Measurements from ENCODE around the gene RAMACL.
"Not testable (repeated sequence)": the region's sequence is repeated elsewhere in the genome, so short reads cannot be mapped to it uniquely, and the experiment has no call there.

The RAMACL gene

DNA sequence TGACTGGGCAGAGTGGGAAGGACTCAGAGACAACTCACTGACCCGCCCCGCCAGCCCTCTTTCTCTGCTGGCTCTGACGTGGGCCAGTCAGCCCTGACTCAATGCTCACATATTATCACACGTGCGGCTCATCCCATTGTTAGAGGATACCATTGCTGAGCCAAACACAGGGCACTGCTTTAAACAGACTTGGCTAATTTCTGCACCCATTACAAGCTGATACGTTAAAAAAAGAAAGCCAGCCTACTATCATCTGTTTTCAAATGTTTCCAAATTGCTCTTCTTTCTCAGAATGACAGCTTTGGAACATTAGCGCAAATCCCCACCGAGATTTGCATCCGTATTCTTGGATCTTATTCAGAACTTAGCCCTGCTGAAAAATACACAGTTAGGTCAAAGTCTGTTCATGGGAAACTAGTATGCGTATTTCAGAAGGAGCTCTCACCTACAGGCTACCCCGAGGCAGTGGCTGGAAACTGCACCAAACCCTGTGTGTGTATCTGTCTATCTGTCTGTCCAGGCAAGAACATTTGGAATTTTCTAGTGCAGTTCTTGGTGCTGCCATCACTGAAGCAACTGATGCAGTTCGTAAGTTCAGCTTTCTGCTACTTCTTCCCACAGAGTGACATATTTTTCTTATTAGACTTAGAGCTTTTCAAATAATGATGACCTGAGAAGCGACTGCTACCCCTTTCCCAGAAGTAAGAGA lies 32.8 kb downstream of the RAMACL start:
- DNase-seq = peak; percentile 64

DNA sequence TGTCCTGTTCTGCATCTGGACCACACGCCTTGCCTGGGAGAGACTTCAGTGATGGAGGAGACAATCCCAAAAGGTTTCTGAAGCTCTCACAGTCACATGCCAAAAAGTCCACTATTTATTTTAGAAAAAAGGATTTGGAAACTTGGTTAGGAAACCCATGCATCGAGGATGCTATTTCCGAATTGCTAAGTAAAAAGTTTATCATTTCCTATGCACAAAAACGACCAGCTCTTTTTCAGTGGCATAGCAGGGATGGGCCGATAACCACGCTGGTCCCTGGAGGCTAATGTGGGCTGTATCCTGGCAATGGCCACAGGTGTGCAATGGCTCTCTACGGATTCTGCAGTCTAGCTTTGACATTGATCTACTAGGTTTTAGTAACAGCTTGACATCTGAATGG lies 33.9 kb downstream of the RAMACL start:
- no peak for DNase-seq

DNA sequence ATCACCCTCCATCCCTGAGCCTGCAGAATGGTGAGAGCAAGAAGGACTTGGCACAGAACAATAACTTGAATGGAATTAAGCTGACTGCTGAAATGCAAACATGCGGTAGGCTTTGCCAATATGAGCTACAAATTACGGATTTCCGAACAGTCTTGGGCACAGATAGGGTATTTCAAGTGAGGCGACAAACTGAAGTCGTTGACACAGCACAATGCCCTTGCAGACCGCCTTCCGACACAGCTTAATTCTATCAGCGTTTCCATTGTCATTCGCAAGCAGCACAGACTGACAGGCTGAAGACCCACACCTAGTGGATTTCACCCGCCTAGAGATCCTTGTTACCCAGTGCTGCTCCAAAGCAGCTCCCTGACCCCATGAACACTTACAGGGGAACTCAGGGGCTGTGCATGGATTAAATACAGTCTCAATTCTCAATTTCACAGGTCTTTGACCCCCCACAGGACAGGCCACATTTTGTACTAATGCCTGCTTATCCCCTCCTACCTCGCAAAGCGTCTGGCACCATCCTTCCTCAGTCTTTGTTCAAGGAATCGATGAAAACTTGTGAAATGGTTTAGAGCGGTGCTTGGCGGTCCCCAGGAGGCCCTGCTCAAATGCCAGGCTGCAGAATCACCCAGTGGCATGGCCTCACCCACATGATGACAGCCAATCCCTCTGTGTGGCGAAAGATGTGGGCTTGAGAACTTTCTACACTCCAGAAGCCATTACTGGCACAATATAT lies 34.6 kb downstream of the RAMACL start:
- no peak for DNase-seq

DNA sequence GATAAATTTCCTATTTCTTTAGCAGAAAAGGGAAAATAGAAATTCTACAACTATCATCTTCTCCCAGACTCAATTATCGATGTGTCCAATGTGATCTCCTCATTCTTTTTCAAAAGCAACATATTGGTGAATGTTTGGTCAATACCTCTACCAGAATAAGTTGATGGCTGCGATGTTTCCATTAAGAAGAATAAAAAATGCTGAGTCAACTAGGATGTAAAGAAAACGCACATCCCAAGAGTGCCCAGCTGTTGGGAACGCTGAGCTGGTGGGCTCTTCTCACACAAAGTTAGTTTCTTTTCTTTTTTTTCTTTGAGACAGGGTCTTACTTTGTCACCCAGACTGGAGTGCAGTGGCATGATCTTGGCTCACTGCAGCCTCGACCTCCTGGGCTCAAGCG lies 39.8 kb downstream of the RAMACL start:
- DNase-seq = no peak

DNA sequence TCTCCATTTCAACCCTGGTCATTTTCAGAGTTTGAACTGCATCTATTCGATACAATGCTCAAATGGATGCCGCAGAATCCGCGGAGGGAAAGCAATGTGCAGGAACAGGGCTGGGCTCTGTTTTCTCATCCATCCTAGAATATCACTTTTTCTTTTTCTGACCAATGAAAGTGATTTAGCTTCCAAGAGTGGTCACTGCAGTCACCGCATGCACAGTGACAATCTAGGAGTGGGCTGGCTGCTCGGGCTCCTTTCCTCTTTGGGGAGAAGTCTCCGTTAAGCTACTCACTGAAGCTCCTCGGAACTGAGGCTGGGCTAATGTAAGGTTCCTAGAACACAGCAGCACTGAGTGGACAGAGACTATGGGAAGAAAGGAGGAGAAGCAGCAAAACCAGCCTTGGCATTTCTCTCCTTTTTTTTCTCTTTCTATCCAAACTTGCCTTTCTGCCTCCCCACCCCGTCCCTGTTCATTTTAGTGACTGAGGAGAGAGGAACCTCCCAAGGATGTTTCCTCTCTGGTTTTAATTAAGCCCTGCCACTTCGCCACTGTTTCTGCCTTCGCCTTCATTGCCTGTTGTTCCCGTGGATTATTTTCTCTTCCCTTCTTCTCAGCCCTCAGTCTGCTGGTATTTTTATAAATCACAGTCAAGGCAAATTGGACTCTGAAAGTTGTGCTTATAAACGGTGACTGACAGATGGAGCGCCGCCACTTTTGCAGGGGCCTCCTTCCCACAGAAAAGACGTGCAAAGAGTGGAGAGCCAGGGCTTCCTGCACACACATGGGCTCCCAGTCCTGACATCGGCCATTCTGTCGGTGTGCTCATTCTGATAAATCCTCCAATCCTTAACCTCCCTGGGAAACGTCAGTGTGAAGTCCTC lies 41.1 kb downstream of the RAMACL start:
- DNase-seq = no peak

DNA sequence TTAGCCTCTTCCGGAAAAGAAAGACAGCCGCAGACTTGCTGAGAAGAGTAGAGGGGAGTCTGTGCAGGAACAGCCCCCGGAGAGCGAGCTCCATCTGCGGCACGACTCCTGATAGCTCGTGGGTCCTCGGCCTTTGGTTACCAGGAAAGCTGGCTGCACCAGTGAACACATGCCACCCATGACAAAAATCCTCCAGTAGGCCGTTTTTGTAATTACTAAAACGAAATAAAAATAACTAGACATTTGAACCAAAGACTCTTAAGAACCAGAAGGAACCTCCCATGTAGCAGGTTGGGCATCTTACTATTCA lies 42.2 kb downstream of the RAMACL start:
- no peak for DNase-seq

DNA sequence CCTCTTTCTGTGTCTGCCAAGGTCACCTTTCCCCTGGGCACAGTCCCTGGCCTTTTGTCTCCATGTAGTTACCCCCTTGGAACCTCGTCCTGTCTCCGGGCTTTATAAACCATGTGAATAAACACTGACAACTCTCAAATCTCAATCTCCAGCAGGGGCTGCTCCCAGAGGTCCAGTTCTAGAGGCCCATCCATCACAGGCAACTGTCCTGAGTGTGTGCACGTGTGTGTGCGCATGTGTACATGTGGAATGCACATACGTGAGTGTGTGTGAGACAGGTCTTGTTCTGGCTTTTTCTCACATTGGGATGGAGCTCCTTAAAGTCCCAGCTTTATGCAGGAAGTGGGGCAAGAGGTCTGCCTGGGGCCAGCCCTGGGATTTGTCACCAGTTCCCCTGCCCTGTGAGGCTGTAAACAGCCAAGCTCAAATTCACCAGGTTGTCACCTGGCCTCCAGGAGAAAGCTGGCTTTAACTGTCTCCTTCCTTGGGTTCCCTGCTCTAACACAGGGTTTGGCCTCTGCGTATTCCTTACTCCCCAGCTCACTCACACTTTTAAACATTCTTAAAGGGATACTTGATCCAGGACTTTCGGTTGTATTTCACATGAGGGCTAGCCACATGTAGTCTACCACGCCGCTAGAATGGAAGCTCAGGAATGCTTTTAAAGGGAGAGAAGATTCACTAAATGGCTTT lies 42.7 kb downstream of the RAMACL start:
- no peak for DNase-seq

DNA sequence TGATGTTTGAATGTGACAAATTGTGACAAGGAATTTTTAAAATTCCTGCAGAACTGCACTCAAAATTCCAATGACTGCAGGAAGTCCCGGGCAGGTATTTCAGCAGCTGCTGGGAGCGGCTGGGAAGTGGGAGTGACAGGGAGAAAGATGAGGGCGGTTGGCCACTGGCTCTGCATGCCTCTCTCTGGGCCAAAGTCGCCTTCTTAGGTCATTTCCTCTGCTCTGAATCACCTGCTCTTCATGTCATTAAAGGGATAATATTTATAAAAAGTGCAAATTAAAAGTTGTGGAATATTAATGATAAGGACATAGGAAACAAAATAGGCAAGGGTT lies 43.9 kb downstream of the RAMACL start:
- no peak for DNase-seq

DNA sequence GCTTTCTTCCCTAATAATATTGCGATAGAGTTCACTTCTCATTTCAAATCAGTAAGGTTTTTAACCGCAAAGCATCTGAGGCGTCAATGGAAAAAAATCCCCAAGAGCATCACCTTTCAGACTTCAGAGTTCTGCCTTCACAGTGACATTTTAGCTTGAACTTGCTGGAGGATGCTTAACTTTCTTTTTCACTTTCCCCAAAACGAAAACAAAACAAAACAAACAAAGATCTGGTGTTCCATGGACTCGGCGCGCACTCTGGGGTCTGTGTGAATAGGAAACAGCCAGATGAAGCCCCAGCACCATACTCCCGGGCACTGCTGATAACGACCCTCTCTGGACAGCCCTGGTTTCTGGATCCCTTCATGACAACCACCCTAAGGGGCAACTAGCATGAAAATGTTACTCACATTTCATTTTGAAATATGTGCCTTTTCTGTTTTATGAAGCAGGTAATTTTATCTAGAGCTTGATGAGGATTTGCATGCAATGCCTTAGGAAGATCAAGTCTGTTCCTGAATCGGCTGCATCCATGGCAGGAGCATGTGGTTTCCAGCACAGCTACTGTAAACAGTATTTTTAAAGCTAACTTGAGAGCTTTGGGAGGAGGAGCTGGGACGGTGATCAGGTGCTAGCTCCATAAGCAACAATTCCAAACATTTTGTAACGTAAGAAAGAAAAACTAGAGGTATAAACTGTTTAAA lies 44.5 kb downstream of the RAMACL start:
- no peak for DNase-seq

DNA sequence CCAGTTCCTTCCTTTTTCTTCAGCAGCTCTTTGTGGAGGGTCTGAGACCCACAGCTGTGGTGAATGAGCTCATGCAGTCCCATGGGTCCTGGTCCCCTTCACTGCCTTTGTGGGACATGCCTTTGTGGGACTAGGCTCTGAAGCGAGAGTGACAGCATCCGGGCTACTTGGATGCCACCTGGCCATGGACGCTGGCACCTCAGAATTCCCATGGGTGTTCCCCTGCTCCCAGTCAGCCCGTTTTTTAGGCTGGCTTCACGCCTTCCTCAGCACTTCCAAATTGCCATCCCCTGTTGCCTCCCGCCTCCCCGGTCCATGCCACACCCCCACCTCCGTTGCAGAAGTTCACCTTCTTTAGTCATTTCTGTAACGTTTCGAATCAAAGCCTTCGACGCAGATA lies 45.1 kb downstream of the RAMACL start:
- no peak for DNase-seq

DNA sequence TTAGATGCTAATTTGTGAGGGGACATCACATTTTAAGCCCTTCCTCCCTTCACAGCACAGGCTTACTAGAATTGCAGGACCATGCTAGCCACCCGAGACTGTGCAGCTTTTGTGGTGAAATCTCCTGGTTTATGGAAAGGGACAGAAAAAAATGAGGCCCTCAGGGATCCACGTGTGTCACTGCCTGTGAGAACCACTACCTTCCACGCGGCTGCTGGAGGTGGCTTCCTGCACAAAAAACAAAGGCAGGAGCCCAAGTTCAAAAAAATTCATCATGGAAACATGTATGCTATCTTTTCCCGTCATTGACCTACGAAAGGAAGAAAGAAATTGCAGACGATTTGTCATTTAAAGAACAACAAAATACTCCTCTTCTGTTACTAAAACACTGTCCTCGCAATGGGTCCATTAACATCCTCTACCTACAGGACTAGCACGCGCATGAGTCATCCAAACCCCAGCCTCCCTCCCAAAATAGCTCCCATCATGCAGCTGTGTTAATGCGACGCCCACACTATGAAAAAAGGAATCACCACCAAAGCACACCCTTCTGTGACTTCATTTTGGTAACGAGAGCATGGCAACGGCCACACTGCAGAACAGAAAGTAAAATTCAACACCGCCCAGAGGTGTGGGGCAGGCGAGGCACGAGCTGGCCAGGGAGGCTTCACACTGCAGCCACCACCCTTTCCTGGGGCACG lies 45.7 kb downstream of the RAMACL start:
- DNase-seq = no peak

DNA sequence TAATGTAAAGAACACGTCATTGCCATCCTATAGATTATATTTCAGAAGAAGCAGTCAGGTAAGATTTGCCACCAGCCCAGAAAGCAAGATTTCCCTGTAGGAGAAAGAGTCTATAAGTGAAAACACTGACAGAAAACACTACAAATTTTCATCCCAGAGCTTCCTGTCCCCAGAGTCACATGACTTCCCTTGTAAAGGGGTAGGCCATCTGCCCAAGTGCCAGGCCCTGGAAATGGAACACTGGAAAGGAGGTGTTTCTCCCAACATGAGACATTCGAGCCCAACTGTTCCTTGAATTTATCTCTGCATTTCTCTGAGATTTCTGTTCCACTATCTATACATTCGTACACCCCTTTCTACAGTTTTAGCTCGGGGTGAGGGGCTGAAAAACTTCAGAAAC lies 46.9 kb downstream of the RAMACL start:
- no peak for DNase-seq

DNA sequence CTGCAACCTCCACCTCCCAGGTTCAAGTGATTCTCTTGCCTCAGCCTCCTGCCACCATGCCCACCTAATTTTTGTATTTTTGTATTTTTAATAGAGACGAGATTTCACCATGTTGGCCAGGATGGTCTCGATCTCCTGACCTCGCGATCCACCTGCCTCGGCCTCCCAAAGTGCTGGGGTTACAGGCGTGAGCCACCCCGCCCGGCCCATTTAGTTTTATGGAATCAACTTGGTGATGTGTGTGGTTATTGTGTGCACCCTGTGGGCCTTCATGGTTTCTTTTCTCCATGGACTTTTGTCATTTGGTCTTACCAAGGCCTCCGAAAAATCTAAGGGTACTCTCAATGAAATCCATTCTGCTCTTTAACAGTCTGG lies 47.5 kb downstream of the RAMACL start:
- DNase-seq = not testable (repeated sequence)

DNA sequence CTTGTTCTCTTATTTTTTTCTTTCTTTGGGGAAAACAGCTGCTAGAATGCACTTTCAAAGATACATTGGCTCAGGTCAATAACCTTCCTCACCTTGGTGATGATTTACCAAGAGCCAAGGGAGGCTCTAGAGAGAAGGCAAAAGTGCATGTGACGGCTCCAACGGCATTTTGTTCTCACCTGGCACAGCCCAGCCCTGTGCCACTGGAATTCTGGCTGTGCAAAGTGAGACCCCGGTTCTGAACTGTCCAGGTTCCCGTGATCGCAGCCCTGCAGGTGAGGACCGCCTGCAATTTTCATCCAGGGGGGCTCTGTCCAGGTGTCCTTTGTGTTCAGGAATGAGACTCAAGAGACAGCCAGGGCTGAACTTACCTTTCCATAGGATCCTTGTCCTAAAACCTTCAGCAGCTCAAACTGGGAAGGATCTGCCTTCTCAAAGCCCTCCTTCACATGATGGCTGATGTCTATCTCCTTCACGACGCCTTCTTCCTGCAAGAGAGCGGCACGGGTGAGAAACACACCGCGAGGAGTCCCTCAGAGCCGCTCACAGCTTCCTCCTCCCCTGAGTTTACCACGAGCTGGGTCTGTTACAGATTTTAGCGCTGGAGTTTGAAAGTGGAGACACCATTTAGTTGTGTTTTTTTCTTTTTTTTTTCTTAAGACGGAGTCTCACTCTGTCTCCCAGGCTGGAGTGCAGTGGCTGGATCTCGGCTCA lies 48.0 kb downstream of the RAMACL start:
- DNase-seq = no peak

DNA sequence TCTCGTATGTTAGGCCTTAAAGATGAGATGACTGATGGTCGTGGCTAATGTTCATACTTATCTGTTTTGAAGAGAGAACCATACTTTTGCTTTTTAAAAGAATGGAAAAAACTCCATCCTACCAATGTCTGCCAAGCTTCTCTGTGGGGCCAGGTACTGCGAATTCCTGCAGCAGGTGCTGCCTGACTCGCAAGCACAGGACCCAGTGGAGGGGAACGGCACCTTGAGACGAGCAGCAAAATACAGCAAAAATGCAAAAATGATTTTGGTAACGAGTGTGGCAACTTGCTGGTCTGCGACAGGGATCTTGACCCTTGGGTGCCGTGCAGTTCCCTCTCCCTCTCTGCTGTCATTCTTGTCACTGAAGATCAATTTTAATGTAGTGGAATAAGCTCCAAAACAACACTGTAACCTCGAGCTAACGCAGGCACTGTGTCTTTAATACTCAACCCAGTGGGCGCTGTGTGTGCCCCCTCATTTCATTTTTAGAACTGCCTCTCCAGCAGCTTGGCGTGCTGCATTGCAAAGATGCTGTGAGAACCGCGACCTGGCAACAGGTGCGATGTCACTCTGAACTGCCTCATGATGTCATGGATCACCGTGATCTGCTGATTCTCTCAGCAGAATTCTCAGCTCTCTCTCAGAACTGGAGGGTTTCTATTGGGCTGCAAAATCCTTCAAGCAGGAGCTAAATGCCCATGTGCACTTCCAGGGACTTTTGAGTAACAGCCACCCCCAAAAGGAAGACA lies 51.6 kb downstream of the RAMACL start:
- DNase-seq = no peak

DNA sequence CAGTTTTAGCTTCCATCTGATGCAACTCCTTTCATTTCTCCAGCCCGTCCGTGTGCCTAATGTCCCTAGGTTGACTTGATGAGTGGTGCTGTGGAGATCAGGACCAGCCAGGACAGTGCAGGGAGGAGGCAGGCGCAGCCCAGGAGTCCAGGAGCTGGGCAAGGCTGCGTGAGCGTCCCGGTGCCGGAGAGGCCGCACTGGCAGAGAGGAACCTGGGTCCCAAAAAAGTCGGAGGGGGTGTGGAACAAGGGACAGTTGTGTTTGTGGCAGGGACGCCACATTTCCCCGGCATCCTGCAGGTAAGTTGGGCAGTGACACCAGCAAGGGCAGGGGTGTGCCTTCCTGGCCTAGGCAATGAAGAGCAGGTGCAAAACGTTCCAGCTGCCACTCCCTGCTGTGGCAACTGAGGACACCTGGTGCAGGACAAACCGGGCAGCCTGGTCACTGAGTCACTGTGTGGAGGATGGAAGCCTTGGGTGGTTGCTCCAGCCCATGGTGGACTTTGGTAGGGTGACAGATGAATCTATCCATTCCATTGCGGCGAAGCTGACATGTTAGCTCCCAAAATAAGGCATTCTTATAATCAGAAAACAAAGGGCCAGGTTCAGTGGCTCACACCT lies 53.2 kb downstream of the RAMACL start:
- no peak for DNase-seq

Measured in NCI-H226 (cell line).